Left ventricle myocardium superior (tissue), 1 donor: Measurements from ENCODE around the gene PIPOX. TPM values are rescaled to one million over a fixed set of nuclear protein-coding genes. Genes with fewer than 3 reads are reported as not detected.

ENCODE experiments used
- ATAC-seq: fragments of 200-7000 bp; cut with Tn5 transposase; one replicate; pipeline ENCODE4 v1.9.1; 2020; ENCODE audit warnings: mild to moderate bottlenecking, moderate library complexity
- DNase-seq: peaks from one replicate; pipeline ENCODE4 v3.0.0-alpha.2; 2020
- intact Hi-C: fragments of 100-400 bp; cut with micrococcal nuclease; formaldehyde crosslinking; loops from one replicate; pipeline ENCODE4 v1.11.0; 2022
- total RNA-seq: library from RNA; stranded (reverse); fragmentation: NEBNext Ultra II Directional; extraction: Animal tissue kit (Norgen Biotek cat#: 25700); gene quantifications from one replicate; pipeline ENCODE4 v1.2.1, GENCODE V29; 2021
- donor health status: DM: no; HTN: yes; CAD: no; lungs with severe emphysema.

PIPOX gene
- total RNA-seq, 1 donor from 2014 or later = 0.59 TPM

GRCh38 chr17:29042026-29042678 is 789 bp upstream of the PIPOX start:
- intact Hi-C loops = no loop called here
- ATAC-seq (peak; percentile 11), DNase-seq (no peak)

GRCh38 chr17:29043539-29044145 is 701 bp downstream of the PIPOX start:
- ATAC-seq (no peak), DNase-seq (no peak)
- intact Hi-C loops = no loop called here

- DNase-seq (no peak), ATAC-seq (no peak)
- intact Hi-C loops = no loop called here
Observed at GRCh38 chr17:29045026-29045425, 2.1 kb downstream of the PIPOX start.

- intact Hi-C loops = no loop called here
- ATAC-seq (no peak), DNase-seq (no peak)
Observed at GRCh38 chr17:29045734-29046472, 3.0 kb downstream of the PIPOX start.

- no peak for ATAC-seq
- intact Hi-C loops = no loop called here
- no peak for DNase-seq
Observed at GRCh38 chr17:29046473-29046839, 3.5 kb downstream of the PIPOX start.

GRCh38 chr17:29048440-29049368 is 5.8 kb downstream of the PIPOX start:
- DNase-seq = no peak
- intact Hi-C loops = no loop called here
- ATAC-seq = no peak

GRCh38 chr17:29049541-29050145 is 6.7 kb downstream of the PIPOX start:
- intact Hi-C loops = no loop called here
- ATAC-seq = no peak
- no peak for DNase-seq

- ATAC-seq (no peak), DNase-seq (no peak)
- intact Hi-C loops = no loop called here
Observed at GRCh38 chr17:29050176-29050575, 7.2 kb downstream of the PIPOX start.

GRCh38 chr17:29051194-29051593 is 8.3 kb downstream of the PIPOX start:
- intact Hi-C loops = no loop called here
- DNase-seq = no peak
- no peak for ATAC-seq

GRCh38 chr17:29051731-29052130 is 8.8 kb downstream of the PIPOX start:
- no peak for ATAC-seq

GRCh38 chr17:29054835-29055234 is 11.9 kb downstream of the PIPOX start:
- no peak for DNase-seq

More at GRCh38 chr17:29051731-29052130, 8.8 kb downstream of the PIPOX start:
- intact Hi-C loops = no loop called here
- no peak for DNase-seq

GRCh38 chr17:29057361-29057760 is 14.4 kb downstream of the PIPOX start:
- DNase-seq = no peak
- no peak for ATAC-seq
- intact Hi-C loops = no loop called here

More at GRCh38 chr17:29054835-29055234, 11.9 kb downstream of the PIPOX start:
- no peak for ATAC-seq
- intact Hi-C loops = no loop called here

GRCh38 chr17:29058391-29058790 is 15.4 kb downstream of the PIPOX start:
- no peak for ATAC-seq
- intact Hi-C loops = no loop called here
- DNase-seq = no peak

GRCh38 chr17:29059281-29059680 is 16.3 kb downstream of the PIPOX start:
- ATAC-seq (no peak), DNase-seq (no peak)
- intact Hi-C loops = no loop called here

GRCh38 chr17:29060475-29060874 is 17.5 kb downstream of the PIPOX start:
- DNase-seq (peak; percentile 5), ATAC-seq (peak; percentile 20)
- intact Hi-C loops = no loop called here

GRCh38 chr17:29061036-29061435 is 18.1 kb downstream of the PIPOX start:
- intact Hi-C loops = no loop called here
- peak; percentile 80 for ATAC-seq
- DNase-seq = peak; percentile 18

- DNase-seq (peak; percentile 12), ATAC-seq (no peak)
- intact Hi-C loops = no loop called here
Observed at GRCh38 chr17:29062215-29062614, 19.3 kb downstream of the PIPOX start.

- DNase-seq (peak; percentile 9), ATAC-seq (no peak)
- intact Hi-C loops = no loop called here
Observed at GRCh38 chr17:29063992-29064391, 21.1 kb downstream of the PIPOX start.

GRCh38 chr17:29066047-29066446 is 23.1 kb downstream of the PIPOX start:
- intact Hi-C loops = no loop called here
- ATAC-seq = no peak
- DNase-seq = no peak
